Measurements from ENCODE around the gene PCDH17. TPM values are rescaled to one million over a fixed set of nuclear protein-coding genes. Genes with fewer than 3 reads are reported as not detected.

Gene PCDH17
- total and polyA plus RNA-seq, 2 of the 4 experiments (the other 2 are of a cell fraction): under 0.01 TPM; not detected in 1

GRCh38 chr13:57633141-57633949, 1.8 kb downstream of the PCDH17 start:
- ChIA-PET POLR2A (ENCODE audit: unreplicated experiment) (no interaction called here), CTCF (no interaction called here)
- intact Hi-C loops (cut with micrococcal nuclease): no loop called here
- H3K27ac ChIP-seq (ENCODE audit: insufficient read depth, low read length): no peak overlapping the region
- no peak overlapping the region for H2BK15ac ChIP-seq (ENCODE audit: low read depth, low read length)
- H2BK5ac ChIP-seq (ENCODE audit: low read depth, low read length, poor library complexity, severe bottlenecking): no peak overlapping the region
- H3K4me1 ChIP-seq (ENCODE audit: control insufficient read depth, insufficient read depth, low read length): no peaks in the 10 kb centered on the region; the same call in 1 of the 2 replicates
- no TSS peak for BruUV-seq (replicated peaks)
- H3K9ac ChIP-seq (ENCODE audit: low read depth, low read length): no peak overlapping the region
- no peaks in the 10 kb centered on the region for H3K36me3 ChIP-seq (ENCODE audit: control insufficient read depth, insufficient read depth, low read length)
- H2BK120ac ChIP-seq (ENCODE audit: low read depth, low read length): no peak overlapping the region
- H2AK5ac ChIP-seq (ENCODE audit: low read depth, low read length): no peak overlapping the region
- no peaks in the 10 kb centered on the region for H3K9me1 ChIP-seq (ENCODE audit: insufficient read depth, low read length)
- no peak overlapping the region for H3K23ac ChIP-seq (ENCODE audit: low read depth, low read length)
- no peak for DNase-seq
- ATAC-seq (ENCODE audit: low read depth): no peak
- no peak overlapping the region for H4K91ac ChIP-seq (ENCODE audit: insufficient read depth, low read depth, low read length)
- H3K56ac ChIP-seq (ENCODE audit: extremely low read depth, insufficient read depth, low read length): no peak overlapping the region
- TF ChIP-seq RCOR1 (IDR thresholded peaks at IDR 0.05; ENCODE audit: insufficient replicate concordance, low read length) (no peak), CEBPB (IDR thresholded peaks at IDR 0.05; ENCODE audit: low read depth, low read length) (no peak), MAZ (IDR thresholded peaks at IDR 0.05; ENCODE audit: borderline replicate concordance, low read depth, low read length) (no peak), POLR2A (IDR thresholded peaks at IDR 0.05; ENCODE audit: low read depth, low read length) (no peak), MXI1 (IDR thresholded peaks at IDR 0.05; ENCODE audit: borderline replicate concordance, low read depth, low read length) (no peak), USF2 (IDR thresholded peaks at IDR 0.05; ENCODE audit: low read depth, low read length) (no peak), RFX5 (IDR thresholded peaks at IDR 0.05; ENCODE audit: low read depth, low read length) (no peak), RAD21 (IDR thresholded peaks at IDR 0.05; ENCODE audit: low read length) (no peak), MAFK (IDR thresholded peaks at IDR 0.05; ENCODE audit: low read depth, low read length) (no peak), ELK1 (IDR thresholded peaks at IDR 0.05; ENCODE audit: borderline replicate concordance, low read depth, low read length) (no peak), NFE2L2 (IDR thresholded peaks at IDR 0.05; ENCODE audit: low read depth, low read length) (no peak), BHLHE40 (IDR thresholded peaks at IDR 0.05; ENCODE audit: low read depth, low read length) (no peak), SMC3 (IDR thresholded peaks at IDR 0.05; ENCODE audit: low read depth, low read length) (no peak)
- H3K4me3 ChIP-seq (ENCODE audit: insufficient read depth, low read depth, low read length): no peak overlapping the region
- H2AFZ ChIP-seq (replicated peaks; ENCODE audit: low read length, poor library complexity): peak overlapping the region; percentile 63
- WGBS, 2 experiments (ENCODE audit: extremely low coverage in 2 of 2, insufficient read length in 1 of 2): 11% methylated on average over 22 of the region's 77 CpGs; no CpG with 5 or more reads in 1 of the 2 experiments
- no peak overlapping the region for H3K18ac ChIP-seq (ENCODE audit: low read depth, low read length)
- peaks cover 54% of the 10 kb centered on the region for H3K27me3 ChIP-seq (ENCODE audit: control insufficient read depth, insufficient read depth, low read length)
- dilution Hi-C loops (cut with HindIII; ENCODE audit: low sequenced_read_pairs, unreplicated experiment): no loop called here
- no peak overlapping the region for H3K4ac ChIP-seq (ENCODE audit: low read depth, low read length)
- no peak overlapping the region for H3K4me2 ChIP-seq (ENCODE audit: low read depth, low read length)
- no peak overlapping the region for H2BK20ac ChIP-seq (ENCODE audit: low read depth, low read length)
- H2AK9ac ChIP-seq (replicated peaks; ENCODE audit: low read depth, low read length, poor library complexity): no peak overlapping the region
- in situ Hi-C loops (cut with MboI; ENCODE audit: low sequenced_read_pairs): loop anchor here (25.0 kb wide), 1 partner anchor 1679 kb away; no protein-coding TSS in a partner anchor
- no peak overlapping the region for H3K14ac ChIP-seq (replicated peaks; ENCODE audit: low read depth, low read length)
- H4K20me1 ChIP-seq (ENCODE audit: insufficient read depth, low read length): no peaks in the 10 kb centered on the region
- peaks cover 15% of the 10 kb centered on the region for H3K9me3 ChIP-seq (ENCODE audit: control insufficient read depth, insufficient read depth, low read length)
- no peak overlapping the region for H4K8ac ChIP-seq (ENCODE audit: low read depth in 2 of 2, low read length in 2 of 2)
- H4K5ac ChIP-seq (ENCODE audit: low read depth, low read length): no peak overlapping the region
- H3K79me1 ChIP-seq (ENCODE audit: low read depth in 1 of 2, low read length in 2 of 2): no peaks in the 10 kb centered on the region
